Keratinocyte (primary cell): ENCODE results near the gene PRMT2.

Experiments
- EZH2 ChIP-seq: IDR thresholded peaks from one replicate; pipeline ENCODE4 v1.6.1; 2012; ENCODE audit warnings: inconsistent platforms, mild to moderate bottlenecking, low read length, moderate library complexity
- TF ChIP-seq, protein P1 (sequence below), 3 experiments: IDR thresholded peaks in 1 of 3; conservative IDR thresholded peaks in 1 of 3; optimal IDR thresholded peaks in 1 of 3; 2 replicates in 2 of 3; 3 replicates in 1 of 3; pipeline versions ENCODE3 to v1.5.1; 2011; ENCODE audit warnings: low read length in 3 of 3, mild to moderate bottlenecking in 3 of 3, moderate library complexity in 2 of 3, control low read depth in 1 of 3, inconsistent platforms in 1 of 3; ENCODE audit not compliant: insufficient read depth in 2 of 3; ENCODE audit errors: extremely low read depth in 1 of 3

GRCh38 chr21:46667741-46668380 is 32.4 kb downstream of the PRMT2 start:
- no peak for TF ChIP-seq EZH2
- TF ChIP-seq, protein P1, sequence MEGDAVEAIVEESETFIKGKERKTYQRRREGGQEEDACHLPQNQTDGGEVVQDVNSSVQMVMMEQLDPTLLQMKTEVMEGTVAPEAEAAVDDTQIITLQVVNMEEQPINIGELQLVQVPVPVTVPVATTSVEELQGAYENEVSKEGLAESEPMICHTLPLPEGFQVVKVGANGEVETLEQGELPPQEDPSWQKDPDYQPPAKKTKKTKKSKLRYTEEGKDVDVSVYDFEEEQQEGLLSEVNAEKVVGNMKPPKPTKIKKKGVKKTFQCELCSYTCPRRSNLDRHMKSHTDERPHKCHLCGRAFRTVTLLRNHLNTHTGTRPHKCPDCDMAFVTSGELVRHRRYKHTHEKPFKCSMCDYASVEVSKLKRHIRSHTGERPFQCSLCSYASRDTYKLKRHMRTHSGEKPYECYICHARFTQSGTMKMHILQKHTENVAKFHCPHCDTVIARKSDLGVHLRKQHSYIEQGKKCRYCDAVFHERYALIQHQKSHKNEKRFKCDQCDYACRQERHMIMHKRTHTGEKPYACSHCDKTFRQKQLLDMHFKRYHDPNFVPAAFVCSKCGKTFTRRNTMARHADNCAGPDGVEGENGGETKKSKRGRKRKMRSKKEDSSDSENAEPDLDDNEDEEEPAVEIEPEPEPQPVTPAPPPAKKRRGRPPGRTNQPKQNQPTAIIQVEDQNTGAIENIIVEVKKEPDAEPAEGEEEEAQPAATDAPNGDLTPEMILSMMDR (optimal IDR thresholded peaks at IDR 0.05 in 1 of 3, IDR thresholded peaks at IDR 0.05 in 1 of 3, conservative IDR thresholded peaks at IDR 0.05 in 1 of 3; ENCODE audit: extremely low read depth in 1 of 3, insufficient read depth in 2 of 3, low read length in 3 of 3), result no peak
